Ovary (tissue), 9 donors: ENCODE data around the gene STK17B. TPM values are rescaled to one million over a fixed set of nuclear protein-coding genes. Genes with fewer than 3 reads are reported as not detected.

Experiments used
- DNase-seq, 5 donors: peaks; one replicate each; pipeline ENCODE4 v3.0.0-alpha.2; 2019 to 2020
- H3K27ac ChIP-seq, 2 donors: fragments of 200-600 bp; one replicate each; pipeline versions ENCODE4 v1.5.1 to v1.8.0; 2019 to 2022
- H3K27me3 ChIP-seq: fragments of 200-600 bp; one replicate; pipeline ENCODE4 v1.8.0; 2022
- H3K36me3 ChIP-seq: fragments of 200-600 bp; sonication (generic); one replicate; pipeline ENCODE4 v1.5.1; 2019
- H3K4me1 ChIP-seq: one replicate; pipeline ENCODE4 v1.8.1; 2013; ENCODE audit warnings: mild to moderate bottlenecking, moderate library complexity; ENCODE audit not compliant: insufficient read depth
- H3K4me3 ChIP-seq: fragments of 200-600 bp; sonication (generic); one replicate; pipeline ENCODE4 v1.5.1; 2017
- H3K9me3 ChIP-seq, 2 donors: fragments of 200-600 bp in 1 of 2; sonication (generic) in 1 of 2; one replicate each; pipeline versions ENCODE4 v1.5.1 to v1.8.1; 2013 to 2019; ENCODE audit warnings: mild to moderate bottlenecking in 1 of 2, moderate library complexity in 1 of 2
- EP300 ChIP-seq: sonication (generic); formaldehyde crosslinking; IDR thresholded peaks from one replicate; pipeline ENCODE4 v1.6.1; 2017; ENCODE audit warnings: antibody characterized with exemption
- POLR2A ChIP-seq: fragments of 450-650 bp; IDR thresholded peaks from one replicate; pipeline ENCODE4 v1.6.1; 2017; ENCODE audit warnings: antibody characterized with exemption, mild to moderate bottlenecking, moderate library complexity
- WGBS, 3 donors: extraction: QIAGEN DNeasy Blood & Tissue Kit in 1 of 3; methylation state at CpG; one replicate each; pipeline versions ENCODE4 v1.1.5 to v1.1.7; 2013 to 2017; 5-methylcytosine and 5-hydroxymethylcytosine counted together
- intact Hi-C, 4 donors: fragments of 100-400 bp; cut with DNase I; formaldehyde crosslinking; loops; one replicate each; pipeline versions ENCODE4 v1.11.0 to v1.15.1; 2022 to 2023
- polyA plus RNA-seq, 2 donors: library from polyadenylated mRNA; stranded (reverse); fragments of 200-250 nt in 1 of 2; fragments of 350-450 nt in 1 of 2; fragmentation: Illumina TruSeq in 1 of 2; extraction: RNeasy Lipid Tissue Mini Kit (QIAGEN cat#74804) in 1 of 2; gene quantifications; one replicate each; pipeline ENCODE4 v1.2.3, GENCODE V29; 2013 to 2014
- total RNA-seq, 7 donors: library from RNA; depleted of rRNA in 2 of 7; stranded (reverse); fragments of >200 nt in 2 of 7; fragmentation: NEBNext Ultra II Directional in 3 of 7; extraction: Animal tissue kit (Norgen Biotek cat#: 25700) in 3 of 7; gene quantifications; one replicate each; pipeline versions ENCODE4 v1.1.0 to v1.2.4, GENCODE V29; 2016 to 2023
- TF ChIP-seq, protein P1 (sequence below), 3 donors: fragments of 450-650 bp in 2 of 3; fragments of 200-600 bp in 1 of 3; IDR thresholded peaks; one replicate each; pipeline versions ENCODE4 v1.5.1 to v1.8.0; 2016 to 2022; ENCODE audit warnings: antibody characterized with exemption in 3 of 3, mild to moderate bottlenecking in 1 of 3
- donor health status: DM: no; HTN: no; CAD: no; lungs with moderate emphysema.
- donor health status: DM: no; HTN: no; CAD: no.
- donor health status: Bipolar disorder and iron deficiency.
- donor health status: DM: yes; HTN: yes; CAD: no.
- donor health status: DM: no; HTN: no; CAD: no.
- donor health status: DM: yes; HTN: yes; CAD: no.

Gene STK17B
- total and polyA plus RNA-seq, 9 donors, result 1.7 to 28.4 (median 4.9) TPM

DNA sequence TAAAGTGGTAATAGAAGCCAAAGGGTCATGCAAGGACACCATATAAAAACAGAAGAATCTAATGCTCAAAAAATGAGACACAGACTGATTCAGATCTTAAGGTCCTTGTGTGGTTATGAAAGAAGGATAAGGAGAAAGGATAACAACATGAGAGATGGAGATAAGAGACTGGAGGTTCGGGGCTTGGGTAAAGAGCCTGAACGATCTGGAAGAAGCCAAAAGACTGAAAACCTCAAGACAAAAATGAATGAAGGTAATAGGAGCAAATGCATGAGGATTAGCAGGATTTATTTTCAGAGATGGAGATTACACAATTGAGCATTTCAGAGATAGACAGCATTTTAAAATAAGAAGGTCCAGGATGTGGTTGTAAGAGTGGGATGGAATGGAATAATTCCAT is 26.1 kb downstream of the STK17B start:
- intact Hi-C loops, result no loop called here
- no peak for DNase-seq
- TF ChIP-seq EP300 (no peak), POLR2A (no peak)
- TF ChIP-seq, protein P1, sequence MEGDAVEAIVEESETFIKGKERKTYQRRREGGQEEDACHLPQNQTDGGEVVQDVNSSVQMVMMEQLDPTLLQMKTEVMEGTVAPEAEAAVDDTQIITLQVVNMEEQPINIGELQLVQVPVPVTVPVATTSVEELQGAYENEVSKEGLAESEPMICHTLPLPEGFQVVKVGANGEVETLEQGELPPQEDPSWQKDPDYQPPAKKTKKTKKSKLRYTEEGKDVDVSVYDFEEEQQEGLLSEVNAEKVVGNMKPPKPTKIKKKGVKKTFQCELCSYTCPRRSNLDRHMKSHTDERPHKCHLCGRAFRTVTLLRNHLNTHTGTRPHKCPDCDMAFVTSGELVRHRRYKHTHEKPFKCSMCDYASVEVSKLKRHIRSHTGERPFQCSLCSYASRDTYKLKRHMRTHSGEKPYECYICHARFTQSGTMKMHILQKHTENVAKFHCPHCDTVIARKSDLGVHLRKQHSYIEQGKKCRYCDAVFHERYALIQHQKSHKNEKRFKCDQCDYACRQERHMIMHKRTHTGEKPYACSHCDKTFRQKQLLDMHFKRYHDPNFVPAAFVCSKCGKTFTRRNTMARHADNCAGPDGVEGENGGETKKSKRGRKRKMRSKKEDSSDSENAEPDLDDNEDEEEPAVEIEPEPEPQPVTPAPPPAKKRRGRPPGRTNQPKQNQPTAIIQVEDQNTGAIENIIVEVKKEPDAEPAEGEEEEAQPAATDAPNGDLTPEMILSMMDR (IDR thresholded peaks at IDR 0.05), result no peak
- no peaks in the 10 kb centered on the region for H3K4me1 ChIP-seq
- no peaks in the 10 kb centered on the region for H3K36me3 ChIP-seq
- no peak overlapping the region for H3K27ac ChIP-seq
- no peaks in the 10 kb centered on the region for H3K9me3 ChIP-seq
- H3K27me3 ChIP-seq, result no peaks in the 10 kb centered on the region
- H3K4me3 ChIP-seq, result no peak overlapping the region
- 92 to 94% (median 93%) methylated on average over 2 of the region's 2 CpGs for WGBS, 3 donors

DNA sequence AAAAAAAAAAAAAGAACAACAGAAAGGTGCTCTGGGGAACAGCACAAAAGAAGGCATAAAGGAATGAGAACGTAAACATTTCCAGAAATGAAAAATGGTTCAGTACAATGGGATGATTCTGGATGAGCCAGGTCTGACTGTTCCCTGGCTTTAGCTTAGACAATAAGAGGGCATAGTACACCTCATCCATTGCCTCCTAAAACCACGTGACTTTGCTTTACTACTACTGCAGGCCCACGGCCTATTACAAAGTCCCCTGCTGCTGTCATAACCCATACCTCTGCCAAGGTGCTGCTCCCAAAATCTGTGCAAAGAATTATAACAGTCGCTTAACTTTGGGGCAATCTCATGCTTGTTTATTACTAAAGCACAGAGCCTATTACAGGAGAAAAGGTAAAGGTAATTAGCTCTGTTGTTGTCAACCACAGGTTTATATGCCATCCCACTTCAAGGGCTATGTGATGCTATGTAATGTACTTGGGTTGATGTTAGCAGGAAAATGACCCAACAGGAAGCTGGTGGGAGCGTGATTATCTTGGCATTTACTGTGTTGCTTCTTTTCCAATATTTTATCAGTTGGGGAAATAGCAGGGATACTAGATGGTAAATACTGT is 26.8 kb downstream of the STK17B start:
- Histone ChIP-seq H3K36me3 (no peaks in the 10 kb centered on the region), H3K27me3 (no peaks in the 10 kb centered on the region), H3K9me3 (no peaks in the 10 kb centered on the region), H3K27ac (no peak overlapping the region), H3K4me1 (no peaks in the 10 kb centered on the region), H3K4me3 (no peak overlapping the region)
- TF ChIP-seq, protein P1 (IDR thresholded peaks at IDR 0.05), result no peak
- TF ChIP-seq EP300 (no peak), POLR2A (no peak)
- DNase-seq, result no peak
- intact Hi-C loops, result no loop called here
- WGBS, 3 donors, result 92 to 93% (median 92%) methylated on average over 5 of the region's 5 CpGs

DNA sequence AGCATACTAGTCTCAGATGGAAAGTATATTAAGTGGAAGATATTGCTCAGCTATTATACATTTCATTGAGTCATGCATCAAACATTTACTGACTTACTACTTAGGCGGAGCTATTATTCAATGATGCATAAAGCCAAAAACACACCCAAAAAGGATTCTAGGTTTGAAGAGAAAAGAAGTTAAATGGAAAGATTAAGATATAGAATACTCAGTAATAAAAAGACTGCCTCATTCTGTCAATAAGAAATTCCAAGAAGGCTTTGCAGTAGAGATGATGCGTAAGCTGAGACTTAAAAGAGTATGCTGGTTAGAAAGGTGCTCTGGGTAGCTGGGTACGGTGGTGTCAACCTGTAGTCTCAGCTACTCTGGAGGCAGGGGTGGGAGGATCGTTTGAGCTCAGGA is 27.6 kb downstream of the STK17B start:
- Histone ChIP-seq H3K27ac (no peak overlapping the region), H3K27me3 (no peaks in the 10 kb centered on the region), H3K9me3 (no peaks in the 10 kb centered on the region), H3K4me3 (no peak overlapping the region), H3K36me3 (no peaks in the 10 kb centered on the region), H3K4me1 (no peaks in the 10 kb centered on the region)
- WGBS, 3 donors, result 96 to 97% (median 96%) methylated on average over 4 of the region's 4 CpGs
- intact Hi-C loops, result no loop called here
- no peak for TF ChIP-seq POLR2A
- TF ChIP-seq, protein P1 (IDR thresholded peaks at IDR 0.05), result no peak
- TF ChIP-seq EP300, result no peak
- DNase-seq, result no peak

DNA sequence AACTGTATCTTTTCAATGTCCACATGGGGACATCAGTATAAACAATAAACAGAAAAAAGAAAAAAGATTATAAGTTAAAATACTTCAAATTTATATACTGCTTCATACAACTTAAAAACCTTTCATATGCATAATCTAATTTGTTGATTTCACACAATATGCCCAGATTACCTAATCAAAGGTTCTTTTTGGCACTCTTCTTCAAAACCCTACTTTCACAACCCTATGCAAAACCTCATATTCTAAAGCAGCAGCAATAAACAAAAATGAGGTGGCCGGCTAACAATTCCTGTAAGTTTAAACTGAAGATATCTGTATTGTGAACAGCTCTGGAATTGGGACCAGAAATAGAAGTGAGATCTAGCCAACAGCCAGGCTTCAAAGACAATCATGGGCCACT is 28.6 kb downstream of the STK17B start:
- no peak for DNase-seq
- H3K36me3 ChIP-seq, result no peaks in the 10 kb centered on the region
- no peak overlapping the region for H3K4me3 ChIP-seq
- H3K27ac ChIP-seq, result no peak overlapping the region
- TF ChIP-seq, protein P1 (IDR thresholded peaks at IDR 0.05), result no peak
- TF ChIP-seq EP300, result no peak
- TF ChIP-seq POLR2A, result no peak
- H3K9me3 ChIP-seq, result no peaks in the 10 kb centered on the region
- intact Hi-C loops, result no loop called here
- no peaks in the 10 kb centered on the region for H3K4me1 ChIP-seq
- no peaks in the 10 kb centered on the region for H3K27me3 ChIP-seq
- WGBS, 3 donors, result 44 to 77% (median 70%) methylated on average over 1 of the region's 1 CpG
